Tracheal epithelial cell (primary cell): ENCODE results near the gene HSFX2. TPM values are rescaled to one million over a fixed set of nuclear protein-coding genes. Genes with fewer than 3 reads are reported as not detected.

Experiments
- total RNA-seq: library from RNA; depleted of rRNA; stranded (reverse); fragments of >200 nt; gene quantifications from 2 replicates; pipeline ENCODE4 v1.2.1, GENCODE V29; 2014

The HSFX2 gene
- total RNA-seq, result 0.72 TPM in 1 of 2 replicates, not detected in the other

GRCh38 chrX:149595214-149595613 is at the start of gene HSFX2:
Gene HSFX2 (minus strand): TSS chrX:149595314. CDS start chrX:149594700, 614 bp downstream.

GRCh38 chrX:149631234-149632165 is 36.4 kb upstream of the HSFX2 start, which contains the start of gene TMEM185A:
Gene TMEM185A (minus strand): TSS chrX:149631792. CDS start chrX:149631580, 212 bp downstream.

GRCh38 chrX:149587359-149587758 is 7.8 kb downstream of the HSFX2 start, which contains the start of gene MAGEA9B:
Gene MAGEA9B (minus strand): TSS chrX:149587459. CDS start chrX:149583179, 4,280 bp downstream.

GRCh38 chrX:149549701-149550100 is 45.4 kb downstream of the HSFX2 start, which contains the start of gene HSFX3:
Gene HSFX3 (minus strand): TSS chrX:149549924. CDS start chrX:149549852, 72 bp downstream.

Other genes starting within 250 kb of the HSFX2 start
- 26.6 and 40.7 TPM in 2 replicates for gene IDS, start 90.0 kb downstream of the HSFX2 start, total RNA-seq
- gene EOLA1, start 54.3 kb downstream of the HSFX2 start, total RNA-seq, result 13.3 and 16.8 TPM in 2 replicates
- not detected in 2 replicates for gene HSFX3, start 45.4 kb downstream of the HSFX2 start, total RNA-seq
- 0.21 TPM in 1 of 2 replicates, not detected in the other for gene MAGEA9B, start 7.9 kb downstream of the HSFX2 start, total RNA-seq
- 13.4 and 16.4 TPM in 2 replicates for gene TMEM185A, start 36.5 kb upstream of the HSFX2 start, total RNA-seq
- not detected in 2 replicates for gene MAGEA11, start 116.7 kb upstream of the HSFX2 start, total RNA-seq
- 0.48 and 0.85 TPM in 2 replicates for gene HSFX1, start 178.8 kb upstream of the HSFX2 start, total RNA-seq
- not detected in 2 replicates for gene MAGEA9, start 186.6 kb upstream of the HSFX2 start, total RNA-seq